Urothelium cell line (cell line): ENCODE data around the gene SPECC1.
"Not testable (repeated sequence)": the region's sequence is repeated elsewhere in the genome, so short reads cannot be mapped to it uniquely, and the experiment has no call there.

ENCODE experiments used
- DNase-seq: peaks from one replicate; pipeline ENCODE4 v3.0.0; 2011; ENCODE audit warnings: low spot score, mixed read lengths
- FAIRE-seq: peaks from 2 replicates; lab custom pipeline; 2011; peaks lifted over from hg19 to GRCh38; lab: Jason Lieb, UNC

SPECC1 gene

GRCh38 chr17:20066253-20066652, 57.1 kb downstream of the SPECC1 start:
- DNase-seq (peak; percentile 75), FAIRE-seq (no peak)

- DNase-seq (no peak), FAIRE-seq (no peak)
Measured at GRCh38 chr17:20067711-20068110, 58.6 kb downstream of the SPECC1 start.

- no peak for FAIRE-seq
- DNase-seq, result no peak
Measured at GRCh38 chr17:20068445-20068844, 59.3 kb downstream of the SPECC1 start.

DNA sequence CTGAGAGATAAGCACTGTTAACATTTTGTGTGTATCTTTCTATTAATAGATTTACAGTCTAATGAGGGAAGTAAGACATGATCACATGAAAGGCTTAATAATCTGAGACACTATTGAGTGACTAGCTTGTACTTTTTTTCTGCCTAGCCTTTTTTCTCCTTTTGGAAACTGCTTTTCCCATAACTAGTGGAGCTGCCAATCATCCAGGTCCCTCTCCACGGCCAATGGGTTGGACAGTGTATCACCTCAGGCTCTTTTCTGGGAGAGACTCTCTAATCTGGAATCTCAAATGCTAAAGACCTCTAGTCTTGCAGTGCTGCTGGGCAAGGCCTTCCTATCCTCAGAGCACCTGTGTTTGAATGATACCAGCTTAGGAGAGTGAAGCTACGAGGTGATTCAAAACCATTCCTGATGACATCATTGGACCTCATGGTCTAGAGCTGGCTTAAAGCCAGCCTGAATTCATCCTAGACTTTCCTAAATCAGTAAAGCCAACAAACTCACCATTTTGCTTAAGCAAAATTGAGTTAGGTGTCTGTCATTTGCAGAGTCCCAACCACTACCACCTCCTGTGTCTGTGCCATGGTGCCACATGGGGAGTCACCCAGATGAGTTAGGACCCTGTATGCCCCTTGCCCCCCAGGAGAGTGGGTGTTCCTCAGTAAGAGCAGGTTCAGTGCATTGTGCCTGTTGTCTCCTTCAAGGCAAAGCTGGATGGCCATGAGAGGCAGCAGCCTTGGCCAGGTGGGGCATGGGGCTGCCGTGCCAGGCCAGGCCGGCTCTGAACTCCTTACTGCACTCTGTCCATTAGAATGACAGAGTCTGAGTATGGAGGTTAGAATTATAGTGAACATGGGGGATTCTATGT, 62.9 kb downstream of the SPECC1 start:
- FAIRE-seq (no peak), DNase-seq (no peak)

DNA sequence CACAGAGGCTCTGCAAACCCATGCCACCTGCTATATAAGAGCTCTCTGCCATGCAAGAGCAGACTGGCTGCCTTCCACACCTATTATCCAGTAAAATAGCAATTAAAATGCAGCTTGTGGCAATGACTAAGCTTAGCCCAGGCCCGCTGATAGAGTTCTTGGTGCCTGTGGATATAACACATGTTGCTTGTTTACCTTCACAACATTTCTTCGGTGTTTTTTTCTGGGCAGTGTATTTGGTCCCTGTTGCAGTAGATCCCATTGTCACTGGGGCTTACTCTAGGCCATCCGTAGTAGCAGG, 63.5 kb downstream of the SPECC1 start:
- DNase-seq (no peak), FAIRE-seq (no peak)

GRCh38 chr17:20073055-20073979, 64.2 kb downstream of the SPECC1 start:
- DNase-seq (no peak), FAIRE-seq (no peak)

- DNase-seq (no peak), FAIRE-seq (no peak)
Measured at GRCh38 chr17:20074001-20074400, 64.8 kb downstream of the SPECC1 start.

- FAIRE-seq, result no peak
Measured at GRCh38 chr17:20074489-20074888, 65.3 kb downstream of the SPECC1 start.

GRCh38 chr17:20076137-20076536, 67.0 kb downstream of the SPECC1 start:
- not testable (repeated sequence) for DNase-seq, FAIRE-seq

More at GRCh38 chr17:20074489-20074888, 65.3 kb downstream of the SPECC1 start:
- no peak for DNase-seq

DNA sequence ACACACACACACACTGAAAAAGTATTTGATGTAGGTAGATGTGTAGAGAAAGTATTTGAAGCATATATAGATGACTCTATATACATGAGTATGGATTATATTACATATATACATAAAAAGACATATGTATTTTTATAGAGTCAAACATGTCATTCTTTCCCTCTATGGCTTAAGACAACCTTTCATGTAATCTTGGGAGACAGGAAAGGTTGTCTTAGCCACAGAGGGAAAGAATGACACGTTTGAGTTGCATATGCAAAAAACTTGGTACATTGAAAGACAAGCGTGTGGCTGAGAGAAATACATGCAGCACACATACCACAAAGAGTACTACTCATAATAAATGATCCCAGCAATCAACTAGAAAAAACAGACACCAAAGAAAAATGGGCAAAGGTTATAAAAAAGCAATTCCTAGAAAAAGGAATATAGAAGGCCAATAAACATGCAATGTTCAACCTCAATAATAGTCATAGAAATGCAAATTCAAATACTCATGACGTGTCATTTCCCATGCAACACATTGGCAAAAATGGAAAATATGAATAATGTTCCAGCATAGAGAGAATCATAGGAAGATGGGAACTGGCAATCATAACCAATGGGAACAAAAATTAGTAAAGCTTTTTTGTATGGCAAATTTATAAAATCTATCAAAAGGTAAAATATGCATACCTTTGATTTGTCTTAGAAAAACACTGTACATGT, 69.0 kb downstream of the SPECC1 start:
- no peak for DNase-seq
- no peak for FAIRE-seq

- DNase-seq (no peak), FAIRE-seq (no peak)
Measured at GRCh38 chr17:20080513-20080912, 71.4 kb downstream of the SPECC1 start.

DNA sequence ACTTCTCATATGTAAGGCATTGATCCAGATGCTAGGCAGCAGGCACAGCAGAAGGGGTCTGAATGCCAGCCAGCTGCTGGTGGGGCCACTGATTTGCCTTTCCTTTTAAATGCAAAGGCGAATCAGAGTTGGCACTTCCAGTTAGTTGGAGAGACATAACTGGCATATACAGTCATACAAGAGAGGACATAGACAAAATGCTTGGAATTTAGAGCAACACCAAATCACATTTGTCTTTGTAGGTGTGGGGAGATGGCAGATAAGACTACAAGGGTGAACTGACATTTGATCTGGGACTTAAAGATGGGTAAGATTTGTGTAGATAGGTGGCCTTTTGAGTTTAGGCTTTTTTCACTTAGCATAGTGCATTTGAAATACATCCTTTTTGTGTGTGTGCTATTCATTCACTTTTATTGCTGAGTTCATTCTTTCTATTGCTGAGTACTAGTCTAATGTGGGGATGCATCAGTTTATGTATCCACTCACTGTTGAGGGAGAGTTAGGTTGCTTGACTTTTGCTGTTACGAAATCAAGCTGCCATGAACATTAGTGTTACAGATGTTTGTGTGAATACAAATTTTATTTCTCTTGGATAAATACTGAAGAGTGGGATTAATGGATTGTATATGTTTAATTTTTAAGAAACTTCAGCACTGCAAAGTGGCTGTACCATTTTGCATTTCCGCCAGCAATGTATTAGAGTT, 74.1 kb downstream of the SPECC1 start:
- DNase-seq, result no peak

GRCh38 chr17:20084621-20085282, 75.6 kb downstream of the SPECC1 start:
- DNase-seq (no peak), FAIRE-seq (no peak)

More for the DNA sequence above, 74.1 kb downstream of the SPECC1 start:
- FAIRE-seq, result no peak

GRCh38 chr17:20085283-20085845, 76.2 kb downstream of the SPECC1 start:
- DNase-seq, result no peak
- FAIRE-seq, result no peak

GRCh38 chr17:20086416-20087076, 77.4 kb downstream of the SPECC1 start:
- DNase-seq (no peak), FAIRE-seq (no peak)

DNA sequence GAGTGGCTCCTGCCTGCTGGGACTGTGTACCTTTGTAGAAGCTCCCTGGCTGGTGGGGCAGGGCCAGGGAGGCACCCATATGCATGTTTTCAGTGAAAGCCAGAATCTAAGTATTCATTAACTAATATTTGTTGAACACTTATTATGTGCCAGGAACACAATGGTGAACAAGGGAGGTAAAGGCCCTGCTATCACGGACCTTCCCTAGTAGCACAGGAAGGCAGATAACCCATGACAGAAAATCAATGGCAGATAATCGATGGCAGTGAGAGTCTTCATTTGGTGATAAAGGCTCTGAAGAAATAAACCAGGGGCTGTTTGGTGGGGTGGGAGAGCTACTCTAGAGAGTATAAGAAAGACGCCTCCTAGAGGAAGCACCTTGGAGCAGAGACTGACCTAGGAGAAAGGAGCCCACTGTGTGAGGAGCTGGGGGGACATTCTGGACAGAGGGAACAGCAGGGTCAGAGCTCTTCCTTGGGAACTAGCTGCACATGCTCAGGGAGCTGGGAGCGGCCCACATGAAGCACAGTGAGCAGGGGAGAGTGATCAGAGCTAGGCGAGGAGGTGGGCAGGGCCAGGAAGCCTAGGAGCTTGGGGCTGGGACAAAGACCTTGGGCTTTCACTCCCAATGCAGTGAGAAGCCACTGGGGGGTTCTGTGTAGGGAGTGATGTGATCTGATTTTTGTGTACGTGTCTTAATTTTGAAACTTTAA, 78.5 kb downstream of the SPECC1 start:
- no peak for FAIRE-seq

GRCh38 chr17:20089756-20090547, 80.8 kb downstream of the SPECC1 start:
- FAIRE-seq, result no peak
- no peak for DNase-seq

More for the DNA sequence above, 78.5 kb downstream of the SPECC1 start:
- no peak for DNase-seq
